Measurements from ENCODE around the gene KIF16B. TPM values are rescaled to one million over a fixed set of nuclear protein-coding genes. Genes with fewer than 3 reads are reported as not detected.

KIF16B gene
- total RNA-seq, 1 experiment from 2014 or later = 15.8 TPM

DNA sequence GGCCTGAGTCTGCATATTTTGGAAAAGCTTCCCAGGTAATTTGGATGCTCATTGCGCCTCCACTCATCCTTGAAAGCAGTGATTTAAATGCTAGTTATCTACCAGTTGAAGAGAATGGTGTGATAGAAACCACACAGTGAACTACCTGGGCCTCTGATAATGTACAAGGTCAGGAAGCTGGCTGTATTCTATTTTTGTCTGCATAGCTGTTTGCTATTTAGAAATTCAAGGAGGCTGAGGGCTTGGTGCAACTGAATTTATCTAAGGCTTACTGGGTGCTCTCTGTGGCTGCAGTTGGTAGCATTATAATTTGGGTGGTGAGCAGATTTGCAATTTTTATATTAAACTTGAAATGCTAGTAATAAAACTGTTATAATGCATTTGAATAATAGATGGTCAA is 245.6 kb downstream of the KIF16B start:
- intact Hi-C loops (cut with micrococcal nuclease) = no loop called here
- BruUV-seq (replicated peaks) = no TSS peak
- Mint-ChIP-seq H3K9me3 (ENCODE audit: unreplicated experiment) (no peaks in the 10 kb centered on the region), H3K4me3 (ENCODE audit: unreplicated experiment) (no peak overlapping the region), H3K36me3 (ENCODE audit: insufficient read depth, unreplicated experiment) (no peaks in the 10 kb centered on the region), H3K27ac (ENCODE audit: low read depth, unreplicated experiment) (no peak overlapping the region), H3K27me3 (ENCODE audit: insufficient read depth, unreplicated experiment) (no peaks in the 10 kb centered on the region), H3K4me1 (ENCODE audit: insufficient read depth, unreplicated experiment) (no peaks in the 10 kb centered on the region)
- TF ChIP-seq, protein P1, sequence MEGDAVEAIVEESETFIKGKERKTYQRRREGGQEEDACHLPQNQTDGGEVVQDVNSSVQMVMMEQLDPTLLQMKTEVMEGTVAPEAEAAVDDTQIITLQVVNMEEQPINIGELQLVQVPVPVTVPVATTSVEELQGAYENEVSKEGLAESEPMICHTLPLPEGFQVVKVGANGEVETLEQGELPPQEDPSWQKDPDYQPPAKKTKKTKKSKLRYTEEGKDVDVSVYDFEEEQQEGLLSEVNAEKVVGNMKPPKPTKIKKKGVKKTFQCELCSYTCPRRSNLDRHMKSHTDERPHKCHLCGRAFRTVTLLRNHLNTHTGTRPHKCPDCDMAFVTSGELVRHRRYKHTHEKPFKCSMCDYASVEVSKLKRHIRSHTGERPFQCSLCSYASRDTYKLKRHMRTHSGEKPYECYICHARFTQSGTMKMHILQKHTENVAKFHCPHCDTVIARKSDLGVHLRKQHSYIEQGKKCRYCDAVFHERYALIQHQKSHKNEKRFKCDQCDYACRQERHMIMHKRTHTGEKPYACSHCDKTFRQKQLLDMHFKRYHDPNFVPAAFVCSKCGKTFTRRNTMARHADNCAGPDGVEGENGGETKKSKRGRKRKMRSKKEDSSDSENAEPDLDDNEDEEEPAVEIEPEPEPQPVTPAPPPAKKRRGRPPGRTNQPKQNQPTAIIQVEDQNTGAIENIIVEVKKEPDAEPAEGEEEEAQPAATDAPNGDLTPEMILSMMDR (IDR thresholded peaks at IDR 0.05; ENCODE audit: unreplicated experiment) = no peak
- DNase-seq (ENCODE audit: unreplicated experiment) = no peak
- POLR2A ChIA-PET = no interaction called here
- CTCF ChIA-PET = interaction anchor here (0.5 to 0.7 kb wide), 2 partner anchors 37 to 362 kb away, joined by 4 read pairs; no protein-coding TSS in a partner anchor

DNA sequence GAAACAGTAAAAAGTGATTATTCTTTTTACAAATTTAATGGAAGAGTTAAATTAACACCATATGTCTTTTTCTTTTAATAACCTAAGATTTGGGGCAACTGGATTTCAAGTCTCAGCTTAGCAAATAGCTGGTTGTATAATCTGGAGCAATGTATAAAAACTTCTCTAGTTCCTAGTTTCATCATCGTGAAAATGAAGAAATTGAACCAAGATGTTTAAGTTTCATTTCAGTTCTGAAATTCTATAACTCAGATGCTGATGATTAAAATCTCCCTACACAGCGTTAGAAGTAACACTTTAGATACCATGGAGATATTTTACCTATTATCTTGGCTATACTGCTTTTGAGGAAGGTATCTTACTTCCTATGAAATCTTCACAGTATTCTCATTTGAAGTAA is 252.0 kb downstream of the KIF16B start:
- TF ChIP-seq, protein P1 (IDR thresholded peaks at IDR 0.05; ENCODE audit: unreplicated experiment) = no peak
- Mint-ChIP-seq H3K4me1 (ENCODE audit: insufficient read depth, unreplicated experiment) (no peaks in the 10 kb centered on the region), H3K4me3 (ENCODE audit: unreplicated experiment) (no peak overlapping the region), H3K36me3 (ENCODE audit: insufficient read depth, unreplicated experiment) (no peaks in the 10 kb centered on the region), H3K27ac (ENCODE audit: low read depth, unreplicated experiment) (no peak overlapping the region), H3K27me3 (ENCODE audit: insufficient read depth, unreplicated experiment) (no peaks in the 10 kb centered on the region), H3K9me3 (ENCODE audit: unreplicated experiment) (no peaks in the 10 kb centered on the region)
- CTCF ChIA-PET = interaction anchor here (0.5 kb wide), 1 partner anchor 979 kb away, joined by 4 read pairs; no protein-coding TSS in a partner anchor
- no TSS peak for BruUV-seq (replicated peaks)
- intact Hi-C loops (cut with micrococcal nuclease) = no loop called here
- DNase-seq (ENCODE audit: unreplicated experiment) = no peak
- POLR2A ChIA-PET = no interaction called here

DNA sequence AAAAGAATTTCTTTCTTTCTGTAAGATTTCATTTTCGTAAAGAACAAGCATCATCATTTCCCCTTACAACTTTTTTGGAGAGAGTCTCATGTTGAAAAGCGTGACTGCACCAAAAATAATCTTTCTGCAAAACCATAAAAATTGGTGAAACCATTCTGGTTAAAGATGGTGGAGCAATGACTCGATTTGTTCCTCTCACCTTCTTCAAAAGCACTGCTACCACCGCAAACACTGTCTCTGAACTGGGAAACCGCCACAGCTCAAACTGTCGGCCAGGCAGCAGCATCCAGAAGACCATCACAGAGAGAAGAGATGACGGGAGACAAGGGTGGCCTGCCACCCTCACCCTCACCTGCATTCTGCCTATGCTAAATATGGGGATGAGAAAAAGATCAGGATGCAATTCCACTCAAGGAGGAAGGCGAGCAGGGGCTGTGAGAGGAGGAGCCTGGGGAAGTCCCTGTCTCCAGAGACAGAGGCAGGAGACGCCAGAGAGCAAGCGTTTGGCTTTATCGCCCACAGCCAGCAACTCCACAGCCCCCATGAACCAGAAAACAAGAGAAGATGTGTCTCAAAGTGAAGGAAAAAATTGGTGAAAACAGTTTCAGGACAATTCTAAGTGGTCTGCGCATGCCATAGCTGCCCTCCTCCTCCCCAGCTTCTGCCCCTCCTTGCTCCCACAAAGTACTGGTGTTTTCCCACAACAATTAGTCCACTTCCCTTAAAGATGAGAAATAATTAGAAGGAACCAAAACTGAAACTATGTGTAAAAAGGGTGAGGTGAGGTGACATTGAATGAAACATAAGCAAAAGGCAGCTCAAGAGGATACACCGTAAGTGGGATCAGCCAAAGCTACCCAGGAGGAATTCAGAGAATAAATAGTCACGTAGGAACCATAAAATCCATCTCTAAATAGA is 255.5 kb downstream of the KIF16B start:
- intact Hi-C loops (cut with micrococcal nuclease) = no loop called here
- H3K36me3 Mint-ChIP-seq (ENCODE audit: insufficient read depth, unreplicated experiment) = peaks cover 4% of the 10 kb centered on the region
- H3K9me3 Mint-ChIP-seq (ENCODE audit: unreplicated experiment) = no peaks in the 10 kb centered on the region
- CTCF ChIA-PET = interaction anchor here (0.6 to 0.7 kb wide), 2 partner anchors 47 to 1137 kb away, joined by 3 read pairs; no protein-coding TSS in a partner anchor
- no peak overlapping the region for H3K27ac Mint-ChIP-seq (ENCODE audit: low read depth, unreplicated experiment)
- no peak for DNase-seq (ENCODE audit: unreplicated experiment)
- no TSS peak for BruUV-seq (replicated peaks)
- POLR2A ChIA-PET = no interaction called here
- H3K4me3 Mint-ChIP-seq (ENCODE audit: unreplicated experiment) = no peak overlapping the region
- H3K4me1 Mint-ChIP-seq (ENCODE audit: insufficient read depth, unreplicated experiment) = no peaks in the 10 kb centered on the region
- TF ChIP-seq, protein P1 (IDR thresholded peaks at IDR 0.05; ENCODE audit: unreplicated experiment) = no peak
- no peaks in the 10 kb centered on the region for H3K27me3 Mint-ChIP-seq (ENCODE audit: insufficient read depth, unreplicated experiment)

DNA sequence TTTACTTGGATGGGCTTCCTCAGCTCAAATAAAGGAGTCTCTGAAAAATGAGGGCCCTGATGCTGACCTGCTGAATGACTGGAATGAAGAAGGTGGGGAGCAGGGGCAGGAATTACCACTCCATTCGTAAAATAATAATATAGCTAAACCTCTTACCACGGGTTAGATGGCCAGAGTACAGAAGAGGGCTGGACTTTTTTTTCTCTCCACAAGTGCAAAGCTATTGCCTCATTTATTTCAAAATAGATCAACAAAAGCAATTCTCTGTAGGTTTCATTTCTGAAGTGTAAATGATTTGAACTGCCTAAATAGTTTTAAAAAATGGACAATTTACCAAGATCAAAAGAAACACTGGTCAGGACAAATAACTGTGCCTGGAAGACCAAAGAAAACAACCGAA is 256.7 kb downstream of the KIF16B start:
- CTCF ChIA-PET = interaction anchor here (0.5 to 1.3 kb wide), 3 partner anchors 12 to 1975 kb away, joined by 3 read pairs; no protein-coding TSS in a partner anchor
- no TSS peak for BruUV-seq (replicated peaks)
- POLR2A ChIA-PET = no interaction called here
- intact Hi-C loops (cut with micrococcal nuclease) = no loop called here
- Mint-ChIP-seq H3K36me3 (ENCODE audit: insufficient read depth, unreplicated experiment) (peaks cover 16% of the 10 kb centered on the region), H3K4me1 (ENCODE audit: insufficient read depth, unreplicated experiment) (no peaks in the 10 kb centered on the region), H3K27ac (ENCODE audit: low read depth, unreplicated experiment) (no peak overlapping the region), H3K27me3 (ENCODE audit: insufficient read depth, unreplicated experiment) (no peaks in the 10 kb centered on the region), H3K4me3 (ENCODE audit: unreplicated experiment) (no peak overlapping the region), H3K9me3 (ENCODE audit: unreplicated experiment) (no peaks in the 10 kb centered on the region)
- TF ChIP-seq, protein P1 (IDR thresholded peaks at IDR 0.05; ENCODE audit: unreplicated experiment) = no peak
- no peak for DNase-seq (ENCODE audit: unreplicated experiment)

All from MCF 10A (cell line).